Adrenal gland (tissue), 5 donors: ENCODE data around the gene CRADD.

Experiments
- POLR2A ChIP-seq, 2 donors: fragments of 450-650 bp; IDR thresholded peaks; one replicate each; pipeline ENCODE4 v1.6.1; 2017; ENCODE audit warnings: antibody characterized with exemption in 2 of 2, mild to moderate bottlenecking in 2 of 2, moderate library complexity in 1 of 2
- TF ChIP-seq, protein P1 (sequence below), 6 experiments: fragments of 450-650 bp in 4 of 6; fragments of 200-600 bp in 2 of 6; sonication (generic) in 1 of 6; IDR thresholded peaks; 1 replicate in 5 of 6; 2 replicates in 1 of 6; pipeline versions ENCODE4 v1.5.1 to v1.8.0; 2016 to 2021; ENCODE audit warnings: antibody characterized with exemption in 6 of 6, mild to moderate bottlenecking in 2 of 6, moderate library complexity in 1 of 6
- donor health status: DM: no; HTN: no; CAD: no.

DNA sequence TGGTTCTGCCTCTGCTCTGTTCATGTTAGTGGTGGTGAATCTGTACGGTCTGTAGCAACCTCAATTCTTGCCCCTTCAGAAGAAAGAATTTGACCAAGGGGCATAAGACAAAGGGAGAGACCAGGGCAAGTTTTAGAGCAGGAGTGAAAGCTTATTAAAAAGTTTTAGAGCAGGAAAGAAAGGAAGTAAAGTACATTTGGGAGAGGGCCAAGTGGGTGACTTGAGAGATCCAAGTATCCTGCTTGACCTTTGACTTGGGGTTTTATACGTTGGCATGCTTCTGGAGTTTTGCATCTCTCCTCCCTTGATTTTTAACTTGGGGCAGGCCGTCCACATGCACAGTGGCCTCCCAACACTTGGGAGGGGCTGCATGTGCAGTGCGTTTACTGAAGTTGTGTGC lies 225.0 kb downstream of the CRADD start:
- TF ChIP-seq, protein P1, sequence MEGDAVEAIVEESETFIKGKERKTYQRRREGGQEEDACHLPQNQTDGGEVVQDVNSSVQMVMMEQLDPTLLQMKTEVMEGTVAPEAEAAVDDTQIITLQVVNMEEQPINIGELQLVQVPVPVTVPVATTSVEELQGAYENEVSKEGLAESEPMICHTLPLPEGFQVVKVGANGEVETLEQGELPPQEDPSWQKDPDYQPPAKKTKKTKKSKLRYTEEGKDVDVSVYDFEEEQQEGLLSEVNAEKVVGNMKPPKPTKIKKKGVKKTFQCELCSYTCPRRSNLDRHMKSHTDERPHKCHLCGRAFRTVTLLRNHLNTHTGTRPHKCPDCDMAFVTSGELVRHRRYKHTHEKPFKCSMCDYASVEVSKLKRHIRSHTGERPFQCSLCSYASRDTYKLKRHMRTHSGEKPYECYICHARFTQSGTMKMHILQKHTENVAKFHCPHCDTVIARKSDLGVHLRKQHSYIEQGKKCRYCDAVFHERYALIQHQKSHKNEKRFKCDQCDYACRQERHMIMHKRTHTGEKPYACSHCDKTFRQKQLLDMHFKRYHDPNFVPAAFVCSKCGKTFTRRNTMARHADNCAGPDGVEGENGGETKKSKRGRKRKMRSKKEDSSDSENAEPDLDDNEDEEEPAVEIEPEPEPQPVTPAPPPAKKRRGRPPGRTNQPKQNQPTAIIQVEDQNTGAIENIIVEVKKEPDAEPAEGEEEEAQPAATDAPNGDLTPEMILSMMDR (IDR thresholded peaks at IDR 0.05): no peak
- no peak for TF ChIP-seq POLR2A (IDR thresholded peaks at IDR 0.05)
